Measurements from ENCODE around the gene NKX6-2. TPM values are rescaled to one million over a fixed set of nuclear protein-coding genes. Genes with fewer than 3 reads are reported as not detected.

NKX6-2 gene
- total RNA-seq: not detected in 2 replicates

DNA sequence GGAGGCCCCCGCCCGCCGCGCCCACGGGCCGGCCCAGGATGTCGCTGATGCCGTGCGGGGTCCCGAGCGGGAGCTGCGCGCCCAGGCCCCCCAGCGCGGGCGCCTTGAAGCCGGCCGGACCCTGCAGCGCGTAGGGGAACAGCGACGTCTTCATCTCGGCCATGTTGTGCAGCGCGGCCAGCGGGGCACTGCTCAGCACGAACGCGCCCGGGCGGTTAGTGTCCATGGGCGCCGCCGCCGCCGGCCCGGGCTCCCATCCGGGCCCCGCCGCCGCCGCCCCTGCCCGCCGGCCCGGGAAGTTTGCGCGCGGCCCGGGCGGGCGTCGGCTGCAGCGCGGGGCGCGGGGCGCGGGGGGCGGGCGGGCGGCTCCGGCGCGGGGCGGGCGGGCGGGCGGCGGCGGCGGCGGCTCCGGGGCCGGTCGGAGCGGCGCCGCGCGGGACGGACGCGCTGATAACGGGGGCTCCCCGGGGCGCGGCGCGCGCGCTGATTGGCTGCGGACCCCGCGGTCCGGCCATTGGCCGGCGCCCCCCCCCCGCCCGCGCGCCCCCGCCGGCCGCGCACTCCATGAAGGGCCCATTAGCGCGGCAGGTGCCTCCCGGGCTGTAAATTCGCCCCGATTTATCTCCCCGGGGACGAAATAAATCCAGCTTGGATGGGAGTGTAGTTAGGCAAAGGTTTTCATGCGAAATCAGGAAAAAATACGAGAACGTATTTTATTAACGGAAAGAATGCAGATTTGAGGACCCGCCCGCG, at the start of gene NKX6-2:
NKX6-2 (minus strand) TSS at position 425 of the 753 bp plus-strand sequence; CDS start at position 226, 199 bp downstream.

Other genes starting within 250 kb of the NKX6-2 start
- 16.3 TPM in 2 replicates for gene INPP5A, start 248.4 kb downstream of the NKX6-2 start, total RNA-seq
- 1.1 and 1.4 TPM in 2 replicates for gene CFAP46, start 156.4 kb upstream of the NKX6-2 start, total RNA-seq

Measured in articular chondrocyte of knee joint (primary cell).